Heart right ventricle (tissue), 16 donors: Measurements from ENCODE around the gene OGFOD2. TPM values are rescaled to one million over a fixed set of nuclear protein-coding genes. Genes with fewer than 3 reads are reported as not detected.

ENCODE experiments used
- ATAC-seq, 8 donors: fragments of 200-7000 bp; cut with Tn5 transposase; one replicate each; pipeline ENCODE4 v1.9.1; 2020; ENCODE audit warnings: mild to moderate bottlenecking in 8 of 8, moderate library complexity in 8 of 8, moderate number of reproducible peaks in 1 of 8
- DNase-seq, 2 donors: peaks; one replicate each; pipeline ENCODE4 v3.0.0-alpha.2; 2020
- H3K27ac ChIP-seq, 10 donors: fragments of 200-600 bp; sonication (generic) in 2 of 10; one replicate each; pipeline versions ENCODE4 v1.5.0 to v1.8.0; 2020 to 2022; ENCODE audit warnings: mild to moderate bottlenecking in 3 of 10
- H3K27me3 ChIP-seq, 7 donors: fragments of 200-600 bp; one replicate each; pipeline ENCODE4 v1.8.0; 2021 to 2022; ENCODE audit warnings: mild to moderate bottlenecking in 2 of 7
- H3K36me3 ChIP-seq, 9 donors: fragments of 200-600 bp; sonication (generic) in 1 of 9; one replicate each; pipeline versions ENCODE4 v1.5.0 to v1.8.0; 2020 to 2022; ENCODE audit warnings: mild to moderate bottlenecking in 2 of 9
- H3K4me1 ChIP-seq, 9 donors: fragments of 200-600 bp; sonication (generic) in 1 of 9; one replicate each; pipeline versions ENCODE4 v1.5.0 to v1.8.0; 2020 to 2022; ENCODE audit warnings: mild to moderate bottlenecking in 4 of 9
- H3K4me3 ChIP-seq, 10 donors: fragments of 200-600 bp; sonication (generic) in 2 of 10; one replicate each; pipeline versions ENCODE4 v1.5.0 to v1.8.0; 2020 to 2022; ENCODE audit warnings: mild to moderate bottlenecking in 7 of 10, moderate library complexity in 2 of 10
- H3K9me3 ChIP-seq, 11 donors: fragments of 200-600 bp in 10 of 11; sonication (generic) in 2 of 11; one replicate each; pipeline versions ENCODE4 v1.5.0 to v1.8.0; 2013 to 2022; ENCODE audit warnings: mild to moderate bottlenecking in 2 of 11, control low read depth in 1 of 11, moderate library complexity in 1 of 11
- WGBS, 2 donors: extraction: QIAGEN DNeasy Blood & Tissue Kit; methylation state at CpG; one replicate each; pipeline ENCODE4 v1.1.7; 2013; ENCODE audit warnings: inconsistent platforms in 1 of 2; 5-methylcytosine and 5-hydroxymethylcytosine counted together
- intact Hi-C, 10 donors: fragments of 100-400 bp; cut with DNase I; formaldehyde crosslinking; loops; one replicate each; pipeline versions ENCODE4 v1.11.1 to v1.14.2; 2022
- polyA plus RNA-seq, 2 donors: library from polyadenylated mRNA; stranded (reverse); fragments of 200-250 nt; gene quantifications; one replicate each; pipeline ENCODE4 v1.2.3, GENCODE V29; 2013
- total RNA-seq, 10 donors: library from RNA; stranded (reverse); fragmentation: NEBNext Ultra II Directional in 3 of 10; extraction: Animal tissue kit (Norgen Biotek cat#: 25700) in 3 of 10; gene quantifications; one replicate each; pipeline versions ENCODE4 v1.2.1 to v1.2.4, GENCODE V29; 2021 to 2023
- TF ChIP-seq, protein P1 (sequence below), 9 donors: fragments of 200-600 bp; sonication (generic) in 2 of 9; IDR thresholded peaks; one replicate each; pipeline versions ENCODE4 v1.5.0 to v1.8.0; 2021 to 2022; ENCODE audit warnings: antibody characterized with exemption in 9 of 9, mild to moderate bottlenecking in 5 of 9, moderate library complexity in 1 of 9
- donor health status: Arrhythmogenic right ventricular cardiomyopathy.
- donor health status: ischemic (EF 13 %, LVEDD 7.1; RV severe dilation, severe dysfunction).
- donor health status: healthy with polysubstance abuse.
- donor health status: DM: no; HTN: yes; CAD: no.
- donor health status: DM: no; HTN: no; CAD: no.
- donor health status: ischemic (EF 25% LVEDD 6.9; RV normal size, moderate dysfunction).
- donor health status: ischemic (EF 25% LVEDD 5.7; RV mildly dilated, moderate dysfunction).
- donor health status: healthy.
- donor health status: DM: yes; HTN: yes; CAD: no.
- donor health status: Ischemic cardiomyopathy.
- donor health status: ischemic (EF 35%, LVEDD 5.7; RV mildly dilated, moderate dysfunction).
- donor health status: nonischemic (EF 11% LVEDD 7.7; RV severe dilation, severe dysfunction).
- donor health status: DM: yes; HTN: yes; CAD: no.
- donor health status: PGD.
- donor health status: ischemic (EF 29% LVEDD 5.4; RV normal size, mild dysfunction).
- donor health status: nonischemic (EF 23%, LVEDD 6.1; RV moderate dilation, normal function).

Gene OGFOD2
- total and polyA plus RNA-seq, 12 donors: 10.6 to 17.1 (median 12.0) TPM

DNA sequence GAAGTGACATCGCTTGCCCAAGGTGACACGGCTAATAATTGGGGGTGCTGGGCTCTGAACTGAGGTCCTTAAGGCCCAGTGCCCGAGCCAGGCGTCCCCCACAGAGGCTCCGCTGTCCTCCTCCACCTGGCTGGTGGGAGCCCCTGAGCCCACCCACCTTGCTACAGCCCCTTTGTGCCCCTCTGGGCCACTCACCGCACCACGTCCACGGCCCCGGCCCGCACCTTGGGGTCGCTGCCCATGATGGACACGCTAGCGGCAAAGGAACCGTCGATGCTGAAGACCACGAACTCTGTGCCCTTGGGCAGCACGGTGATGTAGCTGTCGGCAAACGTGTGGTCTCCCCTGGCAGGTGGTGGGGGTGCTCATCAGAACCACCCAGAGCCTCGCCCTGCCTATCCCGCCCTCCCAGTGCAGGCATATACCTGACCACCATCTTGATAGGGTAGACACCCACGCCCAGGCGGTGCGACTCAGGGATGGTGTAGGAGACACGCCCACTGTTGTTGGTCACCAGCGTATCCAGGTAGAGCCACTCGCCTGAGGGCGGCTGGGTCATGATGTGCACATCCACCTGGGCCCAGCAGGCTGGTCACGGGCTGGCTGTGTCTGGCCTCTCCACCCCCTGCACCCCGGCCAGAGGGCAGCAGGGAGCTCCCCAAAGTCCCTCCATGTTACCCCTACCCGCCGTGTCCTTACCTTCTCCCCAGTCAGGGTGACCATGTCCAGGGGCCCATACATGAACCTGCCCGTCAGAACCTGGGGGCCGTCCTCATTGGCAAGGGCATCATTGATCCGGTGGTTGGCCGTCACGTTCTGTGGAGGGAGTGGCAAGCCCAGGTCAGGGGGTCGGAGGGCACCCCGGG lies 12.3 kb downstream of the OGFOD2 start:
- intact Hi-C loops: loop anchor here in 5 of 10 donors (10.0 kb wide), 2 partner anchors 157 to 167 kb away; partner anchors contain the start of gene PITPNM2 (in 4 of the 5)
- ATAC-seq (no peak), DNase-seq (no peak)
- Histone ChIP-seq H3K27me3 (no peaks in the 10 kb centered on the region), H3K4me1 (peaks cover 18 to 34% (median 32%) of the 10 kb centered on the region in 9 donors), H3K4me3 (no peak overlapping the region), H3K9me3 (no peaks in the 10 kb centered on the region), H3K36me3 (peaks cover 0 to 89% (median 10%) of the 10 kb centered on the region in 9 donors), H3K27ac (no peak overlapping the region)
- WGBS, 2 donors: 93 to 94% methylated on average over 39 of the region's 39 CpGs
- TF ChIP-seq, protein P1, sequence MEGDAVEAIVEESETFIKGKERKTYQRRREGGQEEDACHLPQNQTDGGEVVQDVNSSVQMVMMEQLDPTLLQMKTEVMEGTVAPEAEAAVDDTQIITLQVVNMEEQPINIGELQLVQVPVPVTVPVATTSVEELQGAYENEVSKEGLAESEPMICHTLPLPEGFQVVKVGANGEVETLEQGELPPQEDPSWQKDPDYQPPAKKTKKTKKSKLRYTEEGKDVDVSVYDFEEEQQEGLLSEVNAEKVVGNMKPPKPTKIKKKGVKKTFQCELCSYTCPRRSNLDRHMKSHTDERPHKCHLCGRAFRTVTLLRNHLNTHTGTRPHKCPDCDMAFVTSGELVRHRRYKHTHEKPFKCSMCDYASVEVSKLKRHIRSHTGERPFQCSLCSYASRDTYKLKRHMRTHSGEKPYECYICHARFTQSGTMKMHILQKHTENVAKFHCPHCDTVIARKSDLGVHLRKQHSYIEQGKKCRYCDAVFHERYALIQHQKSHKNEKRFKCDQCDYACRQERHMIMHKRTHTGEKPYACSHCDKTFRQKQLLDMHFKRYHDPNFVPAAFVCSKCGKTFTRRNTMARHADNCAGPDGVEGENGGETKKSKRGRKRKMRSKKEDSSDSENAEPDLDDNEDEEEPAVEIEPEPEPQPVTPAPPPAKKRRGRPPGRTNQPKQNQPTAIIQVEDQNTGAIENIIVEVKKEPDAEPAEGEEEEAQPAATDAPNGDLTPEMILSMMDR (IDR thresholded peaks at IDR 0.05): no peak

GRCh38 chr12:122988036-122988435 lies 13.0 kb downstream of the OGFOD2 start:
- peaks cover 15 to 27% (median 25%) of the 10 kb centered on the region in 9 donors for H3K4me1 ChIP-seq
- no peak overlapping the region for H3K4me3 ChIP-seq
- H3K27me3 ChIP-seq: no peaks in the 10 kb centered on the region
- H3K27ac ChIP-seq: no peak overlapping the region
- WGBS, 2 donors: 92 to 94% methylated on average over 13 of the region's 13 CpGs
- H3K9me3 ChIP-seq: no peaks in the 10 kb centered on the region
- peaks cover 0 to 89% (median 10%) of the 10 kb centered on the region in 9 donors for H3K36me3 ChIP-seq
- ATAC-seq (no peak), DNase-seq (no peak)
- TF ChIP-seq, protein P1 (IDR thresholded peaks at IDR 0.05): no peak
- intact Hi-C loops: loop anchor here in 5 of 10 donors (10.0 kb wide), 2 partner anchors 157 to 167 kb away; partner anchors contain the start of gene PITPNM2 (in 4 of the 5)

DNA sequence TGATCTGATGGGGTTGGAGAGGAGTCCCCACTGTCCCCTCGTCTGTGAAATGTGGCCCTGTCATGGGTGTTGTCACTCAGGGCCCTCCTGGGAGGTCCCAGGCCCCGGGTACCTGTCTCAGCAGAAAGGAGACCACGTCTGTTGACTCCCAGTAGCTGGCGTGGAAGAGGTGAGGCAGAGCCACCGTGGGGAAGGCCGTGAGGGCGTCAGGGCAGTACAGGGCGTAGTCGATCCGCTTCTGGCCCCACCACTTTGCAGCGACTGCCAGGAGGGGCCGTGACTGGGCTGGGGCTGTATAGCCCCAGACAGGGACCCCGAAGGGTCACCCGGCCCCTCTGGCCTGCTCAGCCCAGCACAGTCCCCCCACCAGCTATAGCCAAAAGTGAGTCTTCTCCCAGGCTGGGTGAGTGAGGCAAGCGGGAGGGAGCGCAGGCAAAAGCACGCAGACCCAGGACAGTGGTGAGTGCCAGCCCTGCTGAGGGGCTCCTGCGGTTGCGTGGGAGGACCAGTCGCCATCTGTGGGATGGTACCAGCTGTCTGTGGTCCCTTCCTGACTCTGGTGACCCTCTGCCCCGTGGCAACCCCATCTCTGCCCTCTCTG lies 13.7 kb downstream of the OGFOD2 start:
- intact Hi-C loops: loop anchor here in 5 of 10 donors (10.0 kb wide), 2 partner anchors 156 to 166 kb away; partner anchors contain the start of gene PITPNM2 (in 4 of the 5)
- H3K4me3 ChIP-seq: no peak overlapping the region
- DNase-seq: no peak
- H3K9me3 ChIP-seq: no peaks in the 10 kb centered on the region
- no peaks in the 10 kb centered on the region for H3K27me3 ChIP-seq
- H3K36me3 ChIP-seq: peaks cover 0 to 89% (median 10%) of the 10 kb centered on the region in 9 donors
- TF ChIP-seq, protein P1 (IDR thresholded peaks at IDR 0.05): no peak
- H3K4me1 ChIP-seq: peaks cover 13 to 20% (median 18%) of the 10 kb centered on the region in 9 donors
- no peak for ATAC-seq
- 92 to 93% methylated on average over 20 to 21 of the region's 21 CpGs for WGBS, 2 donors
- no peak overlapping the region for H3K27ac ChIP-seq

DNA sequence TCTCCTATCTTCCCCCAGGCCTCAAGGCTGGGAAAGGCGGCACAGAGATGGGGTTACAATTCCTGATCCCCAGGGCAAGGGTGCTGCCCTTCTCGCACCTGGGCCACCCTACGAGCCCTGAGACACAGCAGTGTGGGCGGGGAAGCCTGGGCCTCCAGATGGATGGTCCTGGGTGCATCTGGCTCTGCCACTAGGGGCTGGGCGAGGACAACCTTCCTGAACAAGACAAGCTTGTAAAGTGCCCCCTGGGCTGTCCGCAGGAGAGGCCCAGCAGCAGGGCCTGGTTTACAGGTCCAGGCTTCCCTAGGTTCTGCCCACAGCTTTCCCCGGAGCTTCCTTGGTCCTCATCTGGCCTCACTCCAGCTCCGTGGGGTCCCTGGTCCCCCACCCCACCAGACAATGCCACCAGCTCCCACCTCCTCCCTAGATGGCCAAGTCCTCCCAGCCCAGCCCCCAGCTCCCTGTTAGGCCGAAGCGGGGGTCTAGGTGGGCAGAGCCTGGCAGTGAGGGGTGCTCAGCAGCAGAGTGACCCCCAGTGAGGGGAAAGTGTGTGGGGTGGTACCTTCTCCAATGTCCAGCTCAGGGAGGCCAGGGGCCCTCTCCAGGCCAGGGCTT lies 14.3 kb downstream of the OGFOD2 start:
- Histone ChIP-seq H3K27me3 (no peaks in the 10 kb centered on the region), H3K36me3 (peaks cover 0 to 92% (median 10%) of the 10 kb centered on the region in 9 donors), H3K9me3 (no peaks in the 10 kb centered on the region), H3K4me3 (no peak overlapping the region), H3K27ac (no peak overlapping the region), H3K4me1 (peaks cover 7 to 14% (median 12%) of the 10 kb centered on the region in 9 donors)
- 92 to 94% methylated on average over 10 of the region's 10 CpGs for whole genome bisulfite sequencing, 2 donors
- intact Hi-C loops: loop anchor here in 5 of 10 donors (10.0 kb wide), 2 partner anchors 155 to 165 kb away; partner anchors contain the start of gene PITPNM2 (in 4 of the 5)
- ATAC-seq (no peak), DNase-seq (no peak)
- TF ChIP-seq, protein P1 (IDR thresholded peaks at IDR 0.05): no peak
